SK-N-MC (cell line): ENCODE results near the gene SF1.

Experiments
- EZH2 ChIP-seq: fragments of 200-600 bp; sonication (generic); IDR thresholded peaks from one replicate; pipeline ENCODE4 v1.6.1; 2017; ENCODE audit warnings: antibody characterized with exemption
- FOXP2 ChIP-seq: optimal IDR thresholded peaks from 2 replicates; pipeline ENCODE3; 2011; ENCODE audit warnings: mild to moderate bottlenecking, moderate library complexity; ENCODE audit not compliant: insufficient read depth; ENCODE audit errors: extremely low read length, control extremely low read depth
- POLR2AphosphoS5 ChIP-seq: IDR thresholded peaks from 2 replicates; pipeline ENCODE4 v1.6.1; 2012; ENCODE audit warnings: mild to moderate bottlenecking, low read depth, low read length, borderline replicate concordance

GRCh38 chr11:64765291-64765850 is 13.0 kb downstream of the SF1 start:
- TF ChIP-seq EZH2 = no peak
- no peak for TF ChIP-seq POLR2AphosphoS5
- TF ChIP-seq FOXP2 = no peak
